MM.1S (cell line): ENCODE data around the gene CDON.

Source experiments
- CTCF ChIP-seq: fragments of 300-600 bp; sonication (generic); IDR thresholded peaks from 2 replicates; pipeline ENCODE4 v1.5.1; 2016; ENCODE audit warnings: antibody characterized with exemption, low read length, mixed read lengths
- EZH2 ChIP-seq: fragments of 300-600 bp; sonication (generic); optimal IDR thresholded peaks from 2 replicates; pipeline ENCODE3; 2017; ENCODE audit warnings: low read depth, mild to moderate bottlenecking, antibody characterized with exemption, low read length, mixed read lengths

GRCh38 chr11:125922156-125922555 is 140.5 kb downstream of the CDON start:
- no peak for TF ChIP-seq CTCF
- TF ChIP-seq EZH2 = no peak
